Spleen (tissue), 7 donors: ENCODE measurements around the gene POMT2.

Source experiments
- CTCF ChIP-seq, 11 experiments: fragments of 200-600 bp in 7 of 11; fragments of 450-650 bp in 4 of 11; sonication (generic) in 4 of 11; IDR thresholded peaks in 8 of 11; conservative IDR thresholded peaks in 3 of 11; 1 replicate in 7 of 11; 2 replicates in 4 of 11; pipeline versions ENCODE4 v1.4.0 to v1.8.0; 2016 to 2021; ENCODE audit warnings: antibody characterized with exemption in 11 of 11, inconsistent platforms in 4 of 11, mild to moderate bottlenecking in 1 of 11
- POLR2A ChIP-seq, 3 donors: fragments of 450-650 bp; IDR thresholded peaks; one replicate each; pipeline ENCODE4 v1.5.1; 2017; ENCODE audit warnings: antibody characterized with exemption in 3 of 3, mild to moderate bottlenecking in 1 of 3
- donor health status: DM: no; HTN: no; CAD: no; lungs with moderate emphysema.
- donor health status: DM: no; HTN: no; CAD: no.
- donor health status: DM: no; HTN: no; CAD: no.

GRCh38 chr14:77266336-77266735 lies 54.3 kb downstream of the POMT2 start:
- TF ChIP-seq CTCF (IDR thresholded peaks at IDR 0.05 in 8 of 11, conservative IDR thresholded peaks at IDR 0.05 in 3 of 11) (no peak), POLR2A (IDR thresholded peaks at IDR 0.05) (no peak)
